Natural killer cell (primary cell): Measurements from ENCODE around the gene MRPL39. TPM values are rescaled to one million over a fixed set of nuclear protein-coding genes. Genes with fewer than 3 reads are reported as not detected.
"Not testable (repeated sequence)": the region's sequence is repeated elsewhere in the genome, so short reads cannot be mapped to it uniquely, and the experiment has no call there.

Experiments used
- ATAC-seq, 3 donors: fragments of 150-1000 bp in 2 of 3; fragments of 200-7000 bp in 1 of 3; cut with Tn5 transposase; 1 replicate in 1 of 3; 2 replicates in 2 of 3; pipeline ENCODE4 v1.10.0; 2021; ENCODE audit warnings: mild to moderate bottlenecking in 2 of 3, moderate library complexity in 2 of 3
- DNase-seq, 2 donors: peaks; one replicate each; pipeline versions ENCODE4 v3.0.0 to v3.0.0-alpha.2; 2013 to 2021; ENCODE audit warnings: mixed read lengths in 1 of 2
- H3K27ac ChIP-seq: one replicate; pipeline ENCODE4 v1.5.1; 2013; ENCODE audit warnings: mild to moderate bottlenecking, low read length
- H3K27me3 ChIP-seq: one replicate; pipeline ENCODE4 v1.6.1; 2013; ENCODE audit warnings: low read length; ENCODE audit not compliant: control insufficient read depth, insufficient read depth
- H3K36me3 ChIP-seq: one replicate; pipeline ENCODE4 v1.6.1; 2013; ENCODE audit warnings: low read length; ENCODE audit not compliant: control insufficient read depth, insufficient read depth
- H3K4me1 ChIP-seq: one replicate; pipeline ENCODE4 v1.6.1; 2013; ENCODE audit warnings: low read length; ENCODE audit not compliant: control insufficient read depth, insufficient read depth
- H3K4me3 ChIP-seq: one replicate; pipeline ENCODE4 v1.5.1; 2013; ENCODE audit warnings: low read length
- H3K9me3 ChIP-seq: one replicate; pipeline ENCODE4 v1.6.1; 2013; ENCODE audit warnings: low read length; ENCODE audit not compliant: control insufficient read depth, insufficient read depth
- H3K27ac Mint-ChIP-seq, 2 donors: one replicate each; pipeline ENCODE4 v1.8.0; 2022; ENCODE audit warnings: mild to moderate bottlenecking in 2 of 2, mixed read lengths in 2 of 2, moderate library complexity in 1 of 2
- H3K27me3 Mint-ChIP-seq, 2 donors: one replicate each; pipeline ENCODE4 v1.8.0; 2022; ENCODE audit warnings: low read depth in 2 of 2, mixed read lengths in 2 of 2
- H3K36me3 Mint-ChIP-seq: one replicate; pipeline ENCODE4 v1.8.0; 2022; ENCODE audit warnings: mixed read lengths
- H3K4me1 Mint-ChIP-seq, 2 donors: one replicate each; pipeline ENCODE4 v1.8.0; 2022; ENCODE audit warnings: mixed read lengths in 2 of 2
- H3K4me3 Mint-ChIP-seq: one replicate; pipeline ENCODE4 v1.8.0; 2022; ENCODE audit warnings: mild to moderate bottlenecking, moderate library complexity, mixed read lengths
- H3K9me3 Mint-ChIP-seq, 2 donors: one replicate each; pipeline ENCODE4 v1.8.0; 2022; ENCODE audit warnings: mixed read lengths in 2 of 2
- WGBS: methylation state at CpG from one replicate; pipeline ENCODE4 v1.1.7; 2013; ENCODE audit warnings: missing lambda C conversion rate; ENCODE audit not compliant: insufficient coverage; 5-methylcytosine and 5-hydroxymethylcytosine counted together
- intact Hi-C: fragments of 100-400 bp; cut with micrococcal nuclease; formaldehyde crosslinking; loops from one replicate; pipeline ENCODE4 v1.14.2; 2022
- total RNA-seq, 4 donors: library from RNA; stranded (reverse); fragments of 120-200 nt in 1 of 4; gene quantifications; one replicate each; pipeline versions ENCODE4 v1.2.3 to v1.2.4, GENCODE V29; 2013 to 2022
- TF ChIP-seq, protein P1 (sequence below): fragments of 200-600 bp; IDR thresholded peaks from one replicate; pipeline ENCODE4 v1.8.0; 2022; ENCODE audit warnings: antibody characterized with exemption

Gene MRPL39
- total RNA-seq, 3 donors from 2014 or later (not counting 1 experiment from before 2014, with no cell fraction given): 10.8 to 12.8 (median 10.8) TPM

DNA sequence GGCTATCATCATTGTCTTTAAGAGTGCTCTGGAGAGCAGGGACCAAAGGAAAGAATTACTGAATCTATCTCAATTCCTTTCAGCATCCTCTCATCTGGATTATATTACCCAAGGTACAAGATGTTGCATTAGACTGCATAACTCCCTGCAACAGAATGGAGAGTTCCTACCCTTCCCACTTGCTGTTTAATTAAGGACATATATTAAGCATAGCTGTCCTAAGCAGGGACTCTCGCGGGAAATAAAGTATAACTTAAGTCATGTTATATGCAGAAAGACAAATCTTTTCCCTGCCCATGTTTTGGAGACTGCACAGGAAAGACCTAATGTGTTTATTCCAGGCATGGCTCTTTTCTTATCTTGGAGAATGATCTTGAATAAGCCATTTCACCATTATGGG is 25.0 kb upstream of the MRPL39 start:
- Mint-ChIP-seq H3K4me1 (no peaks in the 10 kb centered on the region), H3K27ac (no peak overlapping the region), H3K9me3 (no peaks in the 10 kb centered on the region), H3K4me3 (no peak overlapping the region), H3K36me3 (no peaks in the 10 kb centered on the region), H3K27me3 (peaks cover 18 to 24% of the 10 kb centered on the region in 2 donors)
- no peak overlapping the region for H3K27ac ChIP-seq
- no peaks in the 10 kb centered on the region for H3K36me3 ChIP-seq
- no peaks in the 10 kb centered on the region for H3K27me3 ChIP-seq
- no peak overlapping the region for H3K4me3 ChIP-seq
- intact Hi-C loops: no loop called here
- DNase-seq: no peak
- 90% methylated on average over 2 of the region's 2 CpGs for whole genome bisulfite sequencing
- H3K4me1 ChIP-seq: no peaks in the 10 kb centered on the region
- no peak for ATAC-seq
- H3K9me3 ChIP-seq: no peaks in the 10 kb centered on the region
- TF ChIP-seq, protein P1, sequence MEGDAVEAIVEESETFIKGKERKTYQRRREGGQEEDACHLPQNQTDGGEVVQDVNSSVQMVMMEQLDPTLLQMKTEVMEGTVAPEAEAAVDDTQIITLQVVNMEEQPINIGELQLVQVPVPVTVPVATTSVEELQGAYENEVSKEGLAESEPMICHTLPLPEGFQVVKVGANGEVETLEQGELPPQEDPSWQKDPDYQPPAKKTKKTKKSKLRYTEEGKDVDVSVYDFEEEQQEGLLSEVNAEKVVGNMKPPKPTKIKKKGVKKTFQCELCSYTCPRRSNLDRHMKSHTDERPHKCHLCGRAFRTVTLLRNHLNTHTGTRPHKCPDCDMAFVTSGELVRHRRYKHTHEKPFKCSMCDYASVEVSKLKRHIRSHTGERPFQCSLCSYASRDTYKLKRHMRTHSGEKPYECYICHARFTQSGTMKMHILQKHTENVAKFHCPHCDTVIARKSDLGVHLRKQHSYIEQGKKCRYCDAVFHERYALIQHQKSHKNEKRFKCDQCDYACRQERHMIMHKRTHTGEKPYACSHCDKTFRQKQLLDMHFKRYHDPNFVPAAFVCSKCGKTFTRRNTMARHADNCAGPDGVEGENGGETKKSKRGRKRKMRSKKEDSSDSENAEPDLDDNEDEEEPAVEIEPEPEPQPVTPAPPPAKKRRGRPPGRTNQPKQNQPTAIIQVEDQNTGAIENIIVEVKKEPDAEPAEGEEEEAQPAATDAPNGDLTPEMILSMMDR: no peak

DNA sequence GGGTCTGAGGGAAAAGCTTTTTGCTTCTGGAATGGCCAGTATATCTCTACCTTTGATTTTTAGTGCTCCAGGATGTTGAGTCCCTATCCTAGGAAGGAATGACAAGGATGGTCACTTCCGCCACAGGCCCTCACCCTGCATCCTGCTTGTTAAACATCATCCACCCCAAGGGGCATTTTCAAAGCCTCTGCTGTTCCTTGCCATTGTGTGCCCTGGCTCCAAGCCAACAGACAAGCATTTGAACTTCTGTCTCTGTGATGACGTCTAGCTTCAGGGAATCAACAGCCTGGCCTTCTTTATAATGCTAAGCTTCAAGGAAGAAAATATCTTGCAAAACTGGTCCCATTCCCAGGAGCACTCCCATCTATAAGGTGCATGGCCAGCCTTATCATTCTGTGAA is 19.5 kb upstream of the MRPL39 start:
- no peak overlapping the region for H3K4me3 ChIP-seq
- Mint-ChIP-seq H3K4me3 (no peak overlapping the region), H3K9me3 (no peaks in the 10 kb centered on the region), H3K27ac (no peak overlapping the region), H3K36me3 (no peaks in the 10 kb centered on the region), H3K4me1 (no peaks in the 10 kb centered on the region), H3K27me3 (peaks cover 0 to 4% of the 10 kb centered on the region in 2 donors)
- intact Hi-C loops: no loop called here
- H3K4me1 ChIP-seq: no peaks in the 10 kb centered on the region
- no peak for ATAC-seq
- WGBS: 93% methylated on average over 2 of the region's 2 CpGs
- DNase-seq: no peak
- TF ChIP-seq, protein P1: no peak
- no peaks in the 10 kb centered on the region for H3K36me3 ChIP-seq
- no peaks in the 10 kb centered on the region for H3K27me3 ChIP-seq
- H3K27ac ChIP-seq: no peak overlapping the region
- H3K9me3 ChIP-seq: no peaks in the 10 kb centered on the region

DNA sequence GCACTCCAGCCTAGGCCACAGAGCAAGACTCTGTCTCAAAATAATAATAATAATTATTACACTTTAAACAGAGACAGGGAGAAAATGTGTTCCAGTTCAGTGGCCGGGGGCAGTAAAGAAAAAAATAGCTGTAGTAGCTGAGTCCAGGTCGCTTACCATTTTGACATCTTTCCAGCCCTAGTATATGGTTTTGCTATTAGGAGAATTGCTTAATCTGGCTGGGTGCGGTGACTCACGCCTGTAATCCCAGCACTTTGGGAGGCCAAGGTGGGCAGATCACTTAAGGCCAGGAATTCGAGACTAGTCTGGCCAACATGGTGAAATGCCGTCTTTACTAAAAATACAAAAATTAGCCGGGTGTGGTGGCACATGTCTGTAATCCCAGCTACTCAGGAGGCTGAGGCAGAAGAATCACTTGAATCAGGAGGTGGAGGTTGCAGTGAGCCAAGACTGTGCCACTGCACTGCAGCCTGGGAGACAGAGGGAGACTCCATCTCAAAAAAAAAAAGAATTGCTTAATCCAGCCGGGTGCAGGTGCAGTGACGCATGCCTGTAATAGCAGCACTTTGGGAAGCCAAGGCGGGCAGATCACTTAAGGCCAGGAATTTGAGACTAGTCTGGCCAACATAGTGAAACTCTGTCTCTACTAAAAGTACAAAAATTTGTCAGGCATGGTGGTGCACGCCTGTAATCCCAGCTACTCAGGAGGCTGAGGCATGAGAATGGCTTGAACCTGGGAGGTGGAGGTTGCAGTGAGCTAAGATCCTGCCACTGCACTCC is 18.7 kb upstream of the MRPL39 start:
- H3K36me3 ChIP-seq, DNase-seq, H3K9me3 ChIP-seq, H3K4me3 ChIP-seq, ATAC-seq, H3K27me3 Mint-ChIP-seq, H3K4me1 ChIP-seq, H3K36me3 Mint-ChIP-seq, H3K27me3 ChIP-seq, H3K4me3 Mint-ChIP-seq, H3K4me1 Mint-ChIP-seq, H3K9me3 Mint-ChIP-seq, H3K27ac Mint-ChIP-seq, intact Hi-C loops, H3K27ac ChIP-seq: not testable (repeated sequence)
- WGBS: 92% methylated on average over 11 of the region's 11 CpGs

DNA sequence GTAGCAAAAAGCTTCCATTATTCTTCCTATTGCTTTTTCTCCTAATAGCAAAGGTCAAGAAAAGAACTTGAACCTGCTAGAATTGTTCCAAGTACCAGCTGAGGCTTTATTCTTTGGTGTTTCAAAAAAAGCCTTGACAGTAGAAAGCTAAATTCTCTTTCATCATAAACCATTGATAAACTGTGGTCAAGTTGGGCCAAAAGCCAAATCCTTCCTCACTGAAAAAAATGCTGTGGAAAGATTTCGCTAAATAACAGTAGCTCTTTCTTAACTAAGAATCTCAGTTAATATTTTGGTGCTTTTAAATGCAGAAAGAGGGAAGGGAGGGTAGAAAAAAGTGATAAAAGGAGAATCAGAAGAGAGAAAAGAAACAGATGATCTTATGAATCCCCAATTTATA is 17.8 kb upstream of the MRPL39 start:
- no CpG with 5 or more reads among the region's 1 CpG for WGBS
- H3K4me1 ChIP-seq: no peaks in the 10 kb centered on the region
- Mint-ChIP-seq H3K36me3 (no peaks in the 10 kb centered on the region), H3K4me1 (no peaks in the 10 kb centered on the region), H3K27ac (no peak overlapping the region), H3K4me3 (no peak overlapping the region), H3K9me3 (no peaks in the 10 kb centered on the region), H3K27me3 (peaks cover 0 to 4% of the 10 kb centered on the region in 2 donors)
- H3K27ac ChIP-seq: no peak overlapping the region
- H3K9me3 ChIP-seq: no peaks in the 10 kb centered on the region
- no peak for DNase-seq
- TF ChIP-seq, protein P1: no peak
- no peak for ATAC-seq
- no peaks in the 10 kb centered on the region for H3K27me3 ChIP-seq
- H3K36me3 ChIP-seq: no peaks in the 10 kb centered on the region
- H3K4me3 ChIP-seq: no peak overlapping the region
- intact Hi-C loops: no loop called here
